Amygdala (tissue), 56 donors: ENCODE data around the gene UHRF1.
"Not testable (repeated sequence)": the region's sequence is repeated elsewhere in the genome, so short reads cannot be mapped to it uniquely, and the experiment has no call there.

Experiments
- DNase-seq, 56 donors: peaks; one replicate each; lab custom pipeline; 2025; lab: John Stamatoyannopoulos, UW

The UHRF1 gene

GRCh38 chr19:4930664-4931063 lies 21.4 kb downstream of the UHRF1 start:
- no peak for DNase-seq

- no peak for DNase-seq
These were observed 23.4 kb downstream of the UHRF1 start for GRCh38 chr19:4932711-4933110.

GRCh38 chr19:4933528-4933927 lies 24.2 kb downstream of the UHRF1 start:
- no peak for DNase-seq

- DNase-seq = no peak
These were observed 26.1 kb downstream of the UHRF1 start for GRCh38 chr19:4935444-4935843.

- no peak for DNase-seq
These were observed 27.8 kb downstream of the UHRF1 start for GRCh38 chr19:4937060-4937459.

- not testable (repeated sequence) for DNase-seq
These were observed 29.2 kb downstream of the UHRF1 start for GRCh38 chr19:4938461-4938860.

- no peak for DNase-seq
These were observed 30.2 kb downstream of the UHRF1 start for GRCh38 chr19:4939466-4939865.

- DNase-seq = not testable (repeated sequence)
These were observed 32.4 kb downstream of the UHRF1 start for GRCh38 chr19:4941638-4942169.

- not testable (repeated sequence) for DNase-seq
These were observed 41.3 kb downstream of the UHRF1 start for GRCh38 chr19:4950650-4951049.

GRCh38 chr19:4951656-4952055 lies 42.4 kb downstream of the UHRF1 start:
- no peak for DNase-seq

- DNase-seq = no peak
These were observed 43.6 kb downstream of the UHRF1 start for GRCh38 chr19:4952945-4953344.

GRCh38 chr19:4954320-4955149 lies 45.2 kb downstream of the UHRF1 start:
- not testable (repeated sequence) for DNase-seq

- no peak for DNase-seq
These were observed 46.0 kb downstream of the UHRF1 start for GRCh38 chr19:4955274-4955673.

GRCh38 chr19:4957981-4958380 lies 48.7 kb downstream of the UHRF1 start:
- DNase-seq = no peak

GRCh38 chr19:4962085-4962619 lies 52.9 kb downstream of the UHRF1 start:
- DNase-seq = no peak

GRCh38 chr19:4965061-4965460 lies 55.8 kb downstream of the UHRF1 start:
- no peak for DNase-seq

- DNase-seq = no peak
These were observed 57.3 kb downstream of the UHRF1 start for GRCh38 chr19:4966591-4966990.

GRCh38 chr19:4967738-4968461 lies 58.6 kb downstream of the UHRF1 start:
- DNase-seq = no peak

- peak; percentile 69 to 100 (median 99) for DNase-seq
These were observed 59.4 kb downstream of the UHRF1 start, which contains the start of gene KDM4B for GRCh38 chr19:4968462-4969291. Gene KDM4B (plus strand): TSS chr19:4969113. CDS start chr19:5032891, 63,778 bp downstream.

- no peak for DNase-seq
These were observed 60.0 kb downstream of the UHRF1 start for GRCh38 chr19:4969292-4969771.
